B cell (primary cell): Measurements from ENCODE around the gene BAAT.

Source experiments
- CTCF ChIP-seq: fragments of 200-600 bp; IDR thresholded peaks from one replicate; pipeline ENCODE4 v1.8.0; 2022; ENCODE audit warnings: antibody characterized with exemption, mild to moderate bottlenecking
- EZH2 ChIP-seq: IDR thresholded peaks from 2 replicates; pipeline ENCODE4 v1.6.1; 2012; ENCODE audit warnings: borderline replicate concordance, low read depth, mild to moderate bottlenecking, moderate library complexity, low read length; ENCODE audit not compliant: insufficient read depth, poor library complexity, severe bottlenecking

GRCh38 chr9:101365181-101365580, 19.6 kb downstream of the BAAT start:
- TF ChIP-seq CTCF (no peak), EZH2 (no peak)
